Liver (tissue), 9 donors: Measurements from ENCODE around the gene STAM. TPM values are rescaled to one million over a fixed set of nuclear protein-coding genes. Genes with fewer than 3 reads are reported as not detected.

Experiments used
- DNase-seq: peaks from one replicate; pipeline ENCODE4 v3.0.0-alpha.2; 2017; ENCODE audit warnings: low spot score
- H3K27ac ChIP-seq, 2 donors: one replicate each; pipeline ENCODE4 v1.7.0; 2013; ENCODE audit warnings: inconsistent platforms in 2 of 2, low read length in 2 of 2, control low read depth in 1 of 2, low read depth in 1 of 2, mild to moderate bottlenecking in 1 of 2
- H3K27me3 ChIP-seq, 4 donors: one replicate each; pipeline versions ENCODE4 v1.6.1 to v1.7.0; 2013; ENCODE audit warnings: low read length in 3 of 4, inconsistent platforms in 1 of 4, mild to moderate bottlenecking in 1 of 4, moderate library complexity in 1 of 4; ENCODE audit not compliant: control insufficient read depth in 4 of 4, insufficient read depth in 4 of 4
- H3K36me3 ChIP-seq, 4 donors: one replicate each; pipeline versions ENCODE4 v1.6.1 to v1.7.0; 2013; ENCODE audit warnings: low read length in 3 of 4, mild to moderate bottlenecking in 3 of 4, low read depth in 1 of 4, moderate library complexity in 1 of 4; ENCODE audit not compliant: control insufficient read depth in 4 of 4, insufficient read depth in 3 of 4
- H3K4me1 ChIP-seq, 4 donors: one replicate each; pipeline versions ENCODE4 v1.6.1 to v1.7.0; 2013; ENCODE audit warnings: low read length in 3 of 4, mild to moderate bottlenecking in 3 of 4, moderate library complexity in 1 of 4; ENCODE audit not compliant: control insufficient read depth in 4 of 4, insufficient read depth in 4 of 4
- H3K4me3 ChIP-seq, 3 donors: one replicate each; pipeline versions ENCODE4 v1.6.1 to v1.7.0; 2013; ENCODE audit warnings: low read length in 3 of 3, control low read depth in 1 of 3, low read depth in 1 of 3, mild to moderate bottlenecking in 1 of 3
- H3K9ac ChIP-seq, 2 donors: one replicate each; pipeline ENCODE4 v1.7.0; 2013; ENCODE audit warnings: low read length in 2 of 2, mild to moderate bottlenecking in 2 of 2, moderate library complexity in 2 of 2, control low read depth in 1 of 2, low read depth in 1 of 2
- H3K9me3 ChIP-seq, 4 donors: one replicate each; pipeline versions ENCODE4 v1.6.1 to v1.7.0; 2013; ENCODE audit warnings: low read length in 3 of 4; ENCODE audit not compliant: control insufficient read depth in 4 of 4
- ATF3 ChIP-seq: IDR thresholded peaks from 2 replicates; pipeline ENCODE4 v1.6.1; 2016; ENCODE audit warnings: antibody characterized with exemption
- CTCF ChIP-seq: fragments of 150-350 bp; IDR thresholded peaks from 2 replicates; pipeline ENCODE4 v1.5.1; 2017; ENCODE audit warnings: improper control_type of control experiment, low read depth, low read length; ENCODE audit not compliant: missing input control
- EGR1 ChIP-seq, 2 donors: IDR thresholded peaks; 2 replicates each; pipeline ENCODE4 v1.6.1; 2016 to 2018; ENCODE audit warnings: antibody characterized with exemption in 2 of 2, low read depth in 2 of 2
- FOXA1 ChIP-seq: IDR thresholded peaks from 2 replicates; pipeline ENCODE4 v1.6.1; 2016; ENCODE audit warnings: antibody characterized with exemption
- FOXA2 ChIP-seq: IDR thresholded peaks from 2 replicates; pipeline ENCODE4 v1.6.1; 2016; ENCODE audit warnings: antibody characterized with exemption
- HNF4A ChIP-seq, 2 donors: conservative IDR thresholded peaks; 2 replicates each; pipeline ENCODE4 v1.6.1; 2016; ENCODE audit warnings: antibody characterized with exemption in 2 of 2, mild to moderate bottlenecking in 2 of 2
- HNF4G ChIP-seq: IDR thresholded peaks from 2 replicates; pipeline ENCODE4 v1.6.1; 2016; ENCODE audit warnings: antibody characterized with exemption
- JUND ChIP-seq, 2 donors: IDR thresholded peaks; 2 replicates each; pipeline ENCODE4 v1.6.1; 2016; ENCODE audit warnings: antibody characterized with exemption in 2 of 2
- MAX ChIP-seq: IDR thresholded peaks from 2 replicates; pipeline ENCODE4 v1.6.1; 2016; ENCODE audit warnings: antibody characterized with exemption
- NR2F2 ChIP-seq: IDR thresholded peaks from 2 replicates; pipeline ENCODE4 v1.6.1; 2016; ENCODE audit warnings: antibody characterized with exemption
- RAD21 ChIP-seq, 2 donors: IDR thresholded peaks; 2 replicates each; pipeline ENCODE4 v1.6.1; 2016; ENCODE audit warnings: antibody characterized with exemption in 2 of 2, mild to moderate bottlenecking in 2 of 2
- REST ChIP-seq: IDR thresholded peaks from 2 replicates; pipeline ENCODE4 v1.6.1; 2016; ENCODE audit warnings: antibody characterized with exemption, mild to moderate bottlenecking
- RXRA ChIP-seq, 2 donors: IDR thresholded peaks; 2 replicates each; pipeline ENCODE4 v1.6.1; 2017 to 2018; ENCODE audit warnings: antibody characterized with exemption in 2 of 2, mild to moderate bottlenecking in 1 of 2
- SP1 ChIP-seq: IDR thresholded peaks from 2 replicates; pipeline ENCODE4 v1.6.1; 2018; ENCODE audit warnings: antibody characterized with exemption, mild to moderate bottlenecking
- TAF1 ChIP-seq: conservative IDR thresholded peaks from 2 replicates; pipeline ENCODE4 v1.6.1; 2016; ENCODE audit warnings: antibody characterized with exemption, mild to moderate bottlenecking
- YY1 ChIP-seq: IDR thresholded peaks from 2 replicates; pipeline ENCODE4 v1.6.1; 2016; ENCODE audit warnings: antibody characterized with exemption, mild to moderate bottlenecking
- WGBS: extraction: QIAGEN DNeasy Blood & Tissue Kit; methylation state at CpG from one replicate; pipeline ENCODE4 v1.1.7; 2013; 5-methylcytosine and 5-hydroxymethylcytosine counted together
- polyA plus RNA-seq, 2 donors: library from polyadenylated mRNA; stranded (reverse) in 1 of 2; unstranded in 1 of 2; fragments of 200-250 nt in 1 of 2; fragments of >200 nt in 1 of 2; fragmentation: Nextera tagmentation in 1 of 2; extraction: Ambion mirVana in 1 of 2; gene quantifications; one replicate each; pipeline versions ENCODE4 v1.2.1 to v1.2.3, GENCODE V29; 2013 to 2015
- total RNA-seq, 2 donors: library from RNA; depleted of rRNA; stranded (reverse); fragments of >200 nt; gene quantifications; one replicate each; pipeline ENCODE4 v1.2.3, GENCODE V29; 2014
- donor health status: healthy.
- donor health status: healthy.
- donor health status: healthy.
- donor health status: healthy.
- donor health status: healthy.

Gene STAM
- total and polyA plus RNA-seq, 4 donors = 4.9 to 32.4 (median 6.7) TPM

- TF ChIP-seq HNF4A (conservative IDR thresholded peaks at IDR 0.05) = no peak
- TF ChIP-seq RAD21 (IDR thresholded peaks at IDR 0.05) = no peak
- TF ChIP-seq SP1 = no peak
- H3K27ac ChIP-seq = no peak overlapping the region
- peaks cover 0 to 4% (median 2%) of the 10 kb centered on the region in 4 donors for H3K4me1 ChIP-seq
- H3K4me3 ChIP-seq = no peak overlapping the region
- no peaks in the 10 kb centered on the region for H3K36me3 ChIP-seq
- no peak for DNase-seq
- H3K9ac ChIP-seq = no peak overlapping the region
- H3K27me3 ChIP-seq = no peaks in the 10 kb centered on the region
- H3K9me3 ChIP-seq = no peaks in the 10 kb centered on the region
Measured at GRCh38 chr10:17652585-17652984, 8.6 kb downstream of the STAM start.

- DNase-seq = no peak
- TF ChIP-seq YY1 (no peak), JUND (IDR thresholded peaks at IDR 0.05) (no peak), FOXA2 (no peak), MAX (no peak), EGR1 (IDR thresholded peaks at IDR 0.05; ENCODE audit: low read depth in 2 of 2) (no peak), ATF3 (no peak), TAF1 (no peak), RAD21 (IDR thresholded peaks at IDR 0.05) (no peak), RXRA (IDR thresholded peaks at IDR 0.05) (no peak), CTCF (no peak)
- H3K27me3 ChIP-seq = no peaks in the 10 kb centered on the region
- no peak overlapping the region for H3K4me3 ChIP-seq
- H3K36me3 ChIP-seq = no peaks in the 10 kb centered on the region
- H3K4me1 ChIP-seq = peaks cover 0 to 4% (median 0%) of the 10 kb centered on the region in 4 donors
- 95% methylated on average over 3 of the region's 3 CpGs for WGBS
- no peaks in the 10 kb centered on the region for H3K9me3 ChIP-seq
- H3K27ac ChIP-seq = no peak overlapping the region
- H3K9ac ChIP-seq = no peak overlapping the region
Measured at GRCh38 chr10:17655009-17655408, 11.1 kb downstream of the STAM start.

GRCh38 chr10:17655567-17656146, 11.7 kb downstream of the STAM start:
- whole genome bisulfite sequencing = 91% methylated on average over 5 of the region's 5 CpGs
- no peaks in the 10 kb centered on the region for H3K9me3 ChIP-seq
- H3K4me3 ChIP-seq = no peak overlapping the region
- no peak overlapping the region for H3K9ac ChIP-seq
- no peak overlapping the region for H3K27ac ChIP-seq
- H3K4me1 ChIP-seq = peaks cover 0 to 4% (median 0%) of the 10 kb centered on the region in 4 donors
- no peaks in the 10 kb centered on the region for H3K36me3 ChIP-seq
- no peaks in the 10 kb centered on the region for H3K27me3 ChIP-seq
- DNase-seq = no peak
- TF ChIP-seq HNF4G (no peak), EGR1 (IDR thresholded peaks at IDR 0.05; ENCODE audit: low read depth in 2 of 2) (no peak), SP1 (no peak), TAF1 (no peak)

GRCh38 chr10:17657103-17657500, 13.2 kb downstream of the STAM start:
- Histone ChIP-seq H3K4me1 (peaks cover 0 to 4% (median 0%) of the 10 kb centered on the region in 4 donors), H3K27ac (no peak overlapping the region)
- WGBS = 90% methylated on average over 1 of the region's 1 CpG
- TF ChIP-seq REST (no peak), NR2F2 (no peak), FOXA1 (no peak), CTCF (no peak), FOXA2 (no peak), ATF3 (no peak), RAD21 (IDR thresholded peaks at IDR 0.05) (no peak), EGR1 (IDR thresholded peaks at IDR 0.05; ENCODE audit: low read depth in 2 of 2) (no peak)

More at GRCh38 chr10:17657103-17657500, 13.2 kb downstream of the STAM start:
- H3K4me3 ChIP-seq = no peak overlapping the region
- no peak for DNase-seq
- H3K9ac ChIP-seq = no peak overlapping the region
- no peaks in the 10 kb centered on the region for H3K36me3 ChIP-seq
- no peaks in the 10 kb centered on the region for H3K9me3 ChIP-seq
- H3K27me3 ChIP-seq = no peaks in the 10 kb centered on the region
